ENCODE results near the gene BCDIN3D.

The BCDIN3D gene

DNA sequence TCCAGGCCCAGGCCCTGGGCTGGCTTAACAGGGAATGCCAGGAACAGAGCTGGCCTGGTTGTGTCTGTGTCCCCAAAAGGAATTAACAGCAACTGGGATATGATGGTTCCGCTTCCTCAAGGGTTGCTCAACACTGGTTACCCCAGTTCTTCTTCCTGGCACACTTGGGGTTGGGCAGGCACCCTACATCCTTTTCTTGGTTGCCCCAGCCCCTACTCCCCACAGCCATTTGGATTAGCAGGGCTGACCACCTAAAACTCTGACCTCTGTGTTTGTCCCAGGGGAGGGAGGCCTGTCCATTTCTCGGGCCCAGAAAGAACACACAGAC is 45.5 kb downstream of the BCDIN3D start:
- DNase-seq (ENCODE audit: low read depth), result no peak
- TF ChIP-seq, protein P1, sequence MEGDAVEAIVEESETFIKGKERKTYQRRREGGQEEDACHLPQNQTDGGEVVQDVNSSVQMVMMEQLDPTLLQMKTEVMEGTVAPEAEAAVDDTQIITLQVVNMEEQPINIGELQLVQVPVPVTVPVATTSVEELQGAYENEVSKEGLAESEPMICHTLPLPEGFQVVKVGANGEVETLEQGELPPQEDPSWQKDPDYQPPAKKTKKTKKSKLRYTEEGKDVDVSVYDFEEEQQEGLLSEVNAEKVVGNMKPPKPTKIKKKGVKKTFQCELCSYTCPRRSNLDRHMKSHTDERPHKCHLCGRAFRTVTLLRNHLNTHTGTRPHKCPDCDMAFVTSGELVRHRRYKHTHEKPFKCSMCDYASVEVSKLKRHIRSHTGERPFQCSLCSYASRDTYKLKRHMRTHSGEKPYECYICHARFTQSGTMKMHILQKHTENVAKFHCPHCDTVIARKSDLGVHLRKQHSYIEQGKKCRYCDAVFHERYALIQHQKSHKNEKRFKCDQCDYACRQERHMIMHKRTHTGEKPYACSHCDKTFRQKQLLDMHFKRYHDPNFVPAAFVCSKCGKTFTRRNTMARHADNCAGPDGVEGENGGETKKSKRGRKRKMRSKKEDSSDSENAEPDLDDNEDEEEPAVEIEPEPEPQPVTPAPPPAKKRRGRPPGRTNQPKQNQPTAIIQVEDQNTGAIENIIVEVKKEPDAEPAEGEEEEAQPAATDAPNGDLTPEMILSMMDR (IDR thresholded peaks at IDR 0.05; ENCODE audit: low read depth, low read length), result no peak
- TF ChIP-seq MYC (IDR thresholded peaks at IDR 0.05; ENCODE audit: low read depth, low read length), result no peak
- no peak for TF ChIP-seq MAX (IDR thresholded peaks at IDR 0.05; ENCODE audit: low read depth, low read length)
- no peak for TF ChIP-seq POLR2A (IDR thresholded peaks at IDR 0.05; ENCODE audit: extremely low read depth, insufficient read length)
- no peak overlapping the region for H3K4me3 ChIP-seq (ENCODE audit: low read depth, low read length)

DNA sequence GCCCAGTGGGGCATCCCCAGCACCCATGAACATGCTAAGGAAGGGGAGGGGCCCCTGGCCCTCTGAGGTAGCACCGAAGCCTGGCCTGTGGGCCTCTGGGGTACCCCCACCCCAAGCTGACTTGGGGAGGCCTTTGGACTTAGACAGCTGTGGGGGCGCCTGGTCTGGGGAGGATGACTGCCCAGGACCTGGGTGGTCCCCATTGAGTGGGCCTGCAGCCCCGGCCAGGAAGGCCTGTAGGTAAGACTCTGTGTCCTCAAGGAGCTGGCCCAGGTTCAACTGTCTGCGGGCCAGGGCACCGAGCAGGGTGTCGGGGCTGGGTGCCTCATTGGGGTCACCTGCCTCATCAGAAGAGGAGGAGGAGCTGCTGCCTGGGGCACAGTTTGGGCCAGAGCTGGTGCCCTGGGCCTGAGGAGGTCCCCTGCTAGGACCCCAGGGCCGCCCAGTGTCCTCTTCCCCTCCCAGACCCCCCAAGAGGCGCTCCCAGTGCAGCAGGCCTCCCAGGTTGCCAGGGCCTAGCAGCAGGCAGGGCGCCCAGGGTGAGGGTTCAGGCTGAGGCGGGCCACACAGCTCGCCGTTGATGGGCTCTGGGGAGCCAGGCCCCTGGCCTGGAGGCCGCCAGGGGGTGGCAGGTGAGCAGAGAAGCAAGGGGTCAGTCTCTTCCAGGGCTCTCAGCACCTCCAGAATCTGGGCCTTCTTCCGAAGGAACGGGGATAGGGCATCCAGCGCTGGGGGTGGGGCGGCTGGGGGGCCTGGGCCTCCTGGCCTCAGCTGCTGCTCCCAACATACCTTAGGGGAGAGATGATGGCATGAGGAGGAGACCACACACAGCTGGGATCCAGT is 46.1 kb downstream of the BCDIN3D start:
- DNase-seq (ENCODE audit: low read depth), result no peak
- TF ChIP-seq POLR2A (IDR thresholded peaks at IDR 0.05; ENCODE audit: extremely low read depth, insufficient read length), result no peak
- no peak for TF ChIP-seq MAX (IDR thresholded peaks at IDR 0.05; ENCODE audit: low read depth, low read length)
- TF ChIP-seq, protein P1 (IDR thresholded peaks at IDR 0.05; ENCODE audit: low read depth, low read length), result no peak
- no peak for TF ChIP-seq MYC (IDR thresholded peaks at IDR 0.05; ENCODE audit: low read depth, low read length)
- H3K4me3 ChIP-seq (ENCODE audit: low read depth, low read length), result no peak overlapping the region

DNA sequence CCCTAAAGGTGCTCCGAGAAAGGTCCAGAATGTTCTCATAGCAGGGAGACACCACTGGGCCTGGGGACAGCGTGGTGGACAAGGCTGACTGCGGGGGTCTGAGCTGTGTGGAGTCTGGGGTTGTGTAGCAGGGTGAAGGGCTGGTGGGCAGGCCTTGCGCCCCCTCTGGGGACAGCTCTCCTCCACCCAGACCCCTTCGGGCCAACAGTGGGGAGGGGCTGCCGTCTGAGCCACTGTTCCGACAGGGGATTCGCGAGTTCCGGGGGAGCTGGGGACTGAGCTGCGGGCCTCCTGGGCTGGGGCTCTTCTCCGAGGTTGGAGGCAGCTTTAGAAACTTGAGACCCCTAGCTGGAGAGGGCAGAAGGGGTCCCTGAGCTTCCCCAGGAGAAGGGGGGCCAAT is 46.8 kb downstream of the BCDIN3D start:
- H3K4me3 ChIP-seq (ENCODE audit: low read depth, low read length), result no peak overlapping the region
- no peak for TF ChIP-seq MYC (IDR thresholded peaks at IDR 0.05; ENCODE audit: low read depth, low read length)
- TF ChIP-seq, protein P1 (IDR thresholded peaks at IDR 0.05; ENCODE audit: low read depth, low read length), result no peak
- TF ChIP-seq POLR2A (IDR thresholded peaks at IDR 0.05; ENCODE audit: extremely low read depth, insufficient read length), result no peak
- no peak for TF ChIP-seq MAX (IDR thresholded peaks at IDR 0.05; ENCODE audit: low read depth, low read length)
- DNase-seq (ENCODE audit: low read depth), result no peak

DNA sequence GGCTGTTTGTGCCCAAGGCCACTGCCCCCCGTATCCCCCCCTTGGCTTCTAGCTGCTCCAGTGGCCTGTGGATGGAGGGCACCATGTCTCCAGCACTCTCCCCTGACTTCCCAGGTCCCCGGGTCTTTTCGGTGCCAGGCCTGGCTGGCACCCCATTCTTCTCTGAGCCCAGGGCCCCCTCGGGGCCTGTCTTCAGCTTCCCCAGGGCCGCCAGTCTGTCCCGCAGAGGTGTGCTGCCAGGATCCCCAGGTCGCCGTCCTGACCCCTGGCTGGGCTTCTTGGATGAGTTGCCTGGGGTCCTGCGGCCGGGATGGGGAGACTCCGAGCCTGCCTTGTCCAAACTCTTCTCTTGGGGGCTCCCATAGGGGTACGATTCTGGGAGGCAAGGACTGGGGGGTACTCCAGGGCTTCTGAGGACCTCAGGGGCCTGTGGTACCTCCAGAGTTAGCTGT is 47.2 kb downstream of the BCDIN3D start:
- no peak overlapping the region for H3K4me3 ChIP-seq (ENCODE audit: low read depth, low read length)
- DNase-seq (ENCODE audit: low read depth), result no peak
- no peak for TF ChIP-seq MYC (IDR thresholded peaks at IDR 0.05; ENCODE audit: low read depth, low read length)

DNA sequence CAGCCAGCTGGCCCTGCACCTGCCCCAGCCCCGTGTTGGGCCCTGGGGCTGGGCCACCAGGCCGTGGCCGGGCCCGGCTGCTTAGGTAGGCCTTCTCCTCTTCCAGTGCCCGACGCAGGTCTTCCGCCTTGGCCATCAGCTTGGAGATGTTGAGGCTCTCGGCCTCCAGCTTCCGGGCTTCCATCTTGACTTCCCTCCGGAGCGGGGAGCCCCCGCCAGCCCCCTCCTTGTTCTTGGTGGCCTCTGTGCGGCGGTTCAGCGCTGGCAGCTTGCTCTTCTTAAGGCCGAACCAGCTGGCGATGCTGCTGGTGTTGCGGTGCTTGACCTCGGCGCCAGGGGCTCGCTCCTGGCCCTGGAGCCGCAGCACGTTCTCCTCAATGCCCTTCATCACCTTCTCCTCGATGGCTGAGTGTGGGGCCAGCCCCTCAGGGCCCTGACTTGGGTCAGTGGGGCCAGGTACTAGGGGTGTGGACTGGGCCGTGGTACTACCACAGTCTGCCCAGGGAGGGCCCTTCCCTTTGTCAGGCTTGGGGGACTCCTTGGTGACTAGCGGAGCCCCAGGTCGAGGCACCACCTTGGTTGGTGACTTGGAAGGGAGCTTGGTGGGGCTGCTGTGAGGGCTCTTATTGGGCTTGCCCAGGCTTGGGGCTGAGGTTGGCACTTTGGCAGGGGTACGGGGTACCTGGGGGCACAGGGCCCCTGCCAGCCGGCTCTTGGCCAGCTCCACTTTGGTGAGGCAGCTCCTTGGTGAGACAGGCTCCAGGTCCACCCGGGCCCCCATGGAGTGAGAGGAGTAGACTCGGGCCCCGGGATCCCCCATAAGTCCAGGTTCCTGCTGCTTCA is 47.9 kb downstream of the BCDIN3D start:
- TF ChIP-seq MAX (IDR thresholded peaks at IDR 0.05; ENCODE audit: low read depth, low read length) (no peak), MYC (IDR thresholded peaks at IDR 0.05; ENCODE audit: low read depth, low read length) (no peak), POLR2A (IDR thresholded peaks at IDR 0.05; ENCODE audit: extremely low read depth, insufficient read length) (no peak)
- TF ChIP-seq, protein P1 (IDR thresholded peaks at IDR 0.05; ENCODE audit: low read depth, low read length), result no peak
- no peak for DNase-seq (ENCODE audit: low read depth)
- H3K4me3 ChIP-seq (ENCODE audit: low read depth, low read length), result no peak overlapping the region

DNA sequence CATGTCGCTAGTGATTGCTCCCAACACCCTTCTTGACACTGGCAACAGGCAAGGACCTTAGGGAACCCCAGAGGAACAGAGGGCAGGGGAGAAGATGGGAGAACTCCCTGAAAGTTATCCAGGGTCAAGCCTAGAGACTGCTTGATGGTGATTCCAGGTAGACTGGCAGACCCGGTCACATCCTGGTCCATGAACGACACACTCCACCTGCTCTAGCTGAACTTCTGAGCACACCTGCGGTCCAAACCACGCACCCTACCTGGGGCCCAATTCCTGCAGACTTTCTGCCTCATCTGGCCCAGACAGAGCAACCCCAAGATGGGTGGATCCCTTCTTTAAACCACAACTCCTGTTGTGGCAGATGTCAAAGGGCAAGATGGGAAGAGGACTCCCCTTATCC is 48.9 kb downstream of the BCDIN3D start:
- DNase-seq (ENCODE audit: low read depth), result no peak
- no peak overlapping the region for H3K4me3 ChIP-seq (ENCODE audit: low read depth, low read length)

More for the DNA sequence above, 48.9 kb downstream of the BCDIN3D start:
- no peak for TF ChIP-seq MYC (IDR thresholded peaks at IDR 0.05; ENCODE audit: low read depth, low read length)
- TF ChIP-seq MAX (IDR thresholded peaks at IDR 0.05; ENCODE audit: low read depth, low read length), result no peak
- TF ChIP-seq POLR2A (IDR thresholded peaks at IDR 0.05; ENCODE audit: extremely low read depth, insufficient read length), result no peak
- TF ChIP-seq, protein P1 (IDR thresholded peaks at IDR 0.05; ENCODE audit: low read depth, low read length), result no peak

All from NB4 (cell line).